IPS-18c (cell line): ENCODE data around the gene TMOD2.
"Not testable (repeated sequence)": the region's sequence is repeated elsewhere in the genome, so short reads cannot be mapped to it uniquely, and the experiment has no call there.

ENCODE experiments used
- H3K4me3 ChIP-seq: 2 replicates; pipeline ENCODE4 v1.7.0; 2013; ENCODE audit warnings: low read depth, mild to moderate bottlenecking, low read length, moderate library complexity; ENCODE audit not compliant: insufficient read depth
- H3K9me3 ChIP-seq: one replicate; pipeline ENCODE4 v1.6.1; 2013; ENCODE audit warnings: mild to moderate bottlenecking, low read length, moderate library complexity; ENCODE audit not compliant: control insufficient read depth, insufficient read depth

TMOD2 gene

DNA sequence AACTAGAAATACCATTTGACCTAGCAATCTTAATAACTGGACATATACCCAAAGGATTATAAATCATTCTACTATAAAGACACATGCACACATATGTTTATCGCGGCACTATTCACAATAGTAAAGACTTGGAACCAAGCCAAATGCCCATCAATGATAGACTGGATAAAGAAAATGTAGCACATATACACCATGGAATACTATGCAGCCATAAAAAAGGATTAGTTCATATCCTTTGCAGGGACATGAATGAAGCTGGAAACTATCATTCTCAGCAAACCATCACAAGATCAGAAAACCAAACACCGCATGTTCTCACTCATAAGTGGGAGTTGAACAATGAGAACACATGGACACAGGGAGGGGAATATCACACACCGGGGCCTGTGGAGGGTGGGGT is 41.1 kb downstream of the TMOD2 start:
- not testable (repeated sequence) for H3K4me3 ChIP-seq, H3K9me3 ChIP-seq

DNA sequence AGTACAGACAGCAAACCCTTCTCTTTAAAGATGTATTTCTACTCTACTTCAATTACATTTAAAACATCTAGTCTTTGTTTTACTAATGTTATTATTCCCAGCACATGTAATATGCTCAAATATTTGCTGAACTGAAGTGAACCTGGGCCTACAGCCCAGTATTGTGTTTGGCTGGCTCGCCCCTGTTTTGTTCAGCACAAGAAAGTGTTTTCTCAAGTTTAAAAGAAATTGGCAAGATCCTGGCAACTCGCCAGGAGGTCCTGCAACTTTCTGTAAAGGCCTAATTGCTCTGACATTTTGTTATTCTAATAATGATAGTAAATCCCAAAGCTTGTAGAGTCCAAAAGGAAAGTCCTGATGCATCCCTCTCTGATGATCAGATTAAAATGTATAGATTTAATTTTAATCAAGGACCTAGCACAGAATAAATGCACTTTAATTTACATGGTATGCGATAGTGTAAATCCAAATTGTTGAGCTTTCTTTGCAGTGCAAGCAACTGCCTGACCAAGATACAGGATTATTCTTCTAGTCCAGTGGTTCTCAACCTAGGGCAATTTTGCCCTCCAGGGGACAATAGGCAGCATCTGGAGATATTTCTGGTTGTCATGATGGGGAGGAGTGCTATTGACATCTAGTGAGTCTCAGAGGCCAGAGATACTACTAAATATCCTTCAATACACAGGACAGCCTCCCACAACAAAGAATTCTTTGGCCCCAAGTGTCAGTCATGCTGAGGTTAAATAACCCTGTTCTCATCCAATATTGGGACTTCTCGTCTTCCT is 42.3 kb downstream of the TMOD2 start:
- H3K4me3 ChIP-seq, result no peak overlapping the region
- no peaks in the 10 kb centered on the region for H3K9me3 ChIP-seq

DNA sequence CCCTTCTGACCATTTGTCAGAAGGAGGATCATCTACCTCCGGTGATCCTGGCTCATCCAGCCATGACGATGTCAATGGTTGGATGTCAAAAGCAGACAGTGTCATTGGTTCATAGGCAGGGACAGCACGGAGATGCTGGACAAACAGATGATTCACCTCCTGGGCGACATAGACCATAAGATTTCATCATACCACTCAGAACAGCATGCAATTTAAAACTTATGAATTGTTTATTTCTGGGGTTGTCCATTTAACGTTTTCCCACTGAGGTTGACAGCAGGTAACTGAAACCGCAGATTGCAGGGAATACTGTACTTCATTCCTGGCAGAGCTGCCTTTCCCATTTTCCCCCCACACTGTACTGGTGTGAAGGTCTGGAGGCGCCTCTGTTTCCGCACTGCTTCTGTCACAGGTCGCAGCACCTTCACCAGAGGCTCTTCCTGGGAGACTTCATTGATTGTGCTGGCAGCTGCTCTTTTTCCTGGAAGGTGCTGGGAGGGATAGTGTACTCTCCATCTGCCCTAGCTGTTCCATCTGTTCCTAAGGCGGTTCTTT is 45.5 kb downstream of the TMOD2 start:
- Histone ChIP-seq H3K4me3 (no peak overlapping the region), H3K9me3 (no peaks in the 10 kb centered on the region)

DNA sequence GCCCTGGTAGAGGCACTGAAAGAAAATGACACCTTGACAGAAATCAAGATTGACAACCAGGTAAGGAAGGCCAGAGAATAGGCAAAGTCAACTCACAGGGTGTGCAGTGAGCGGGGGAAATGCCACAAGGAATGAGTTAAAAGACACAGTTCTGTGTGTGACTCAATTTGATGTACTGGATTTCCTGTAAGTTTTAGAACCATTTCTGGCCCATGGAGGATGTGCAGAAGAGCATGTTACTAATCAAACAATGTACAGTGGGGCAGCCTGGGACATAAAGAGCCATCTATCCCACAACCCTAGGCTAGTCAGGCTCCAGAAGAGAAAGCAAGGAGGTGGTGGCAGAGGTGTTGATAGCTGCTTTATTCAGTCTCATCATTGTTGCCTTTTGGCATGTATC is 46.9 kb downstream of the TMOD2 start:
- no peak overlapping the region for H3K4me3 ChIP-seq
- no peaks in the 10 kb centered on the region for H3K9me3 ChIP-seq

GRCh38 chr15:51799282-51800252 is 48.2 kb downstream of the TMOD2 start:
- H3K4me3 ChIP-seq, result no peak overlapping the region
- H3K9me3 ChIP-seq, result no peaks in the 10 kb centered on the region

GRCh38 chr15:51801391-51801835 is 50.0 kb downstream of the TMOD2 start:
- H3K4me3 ChIP-seq, result no peak overlapping the region

DNA sequence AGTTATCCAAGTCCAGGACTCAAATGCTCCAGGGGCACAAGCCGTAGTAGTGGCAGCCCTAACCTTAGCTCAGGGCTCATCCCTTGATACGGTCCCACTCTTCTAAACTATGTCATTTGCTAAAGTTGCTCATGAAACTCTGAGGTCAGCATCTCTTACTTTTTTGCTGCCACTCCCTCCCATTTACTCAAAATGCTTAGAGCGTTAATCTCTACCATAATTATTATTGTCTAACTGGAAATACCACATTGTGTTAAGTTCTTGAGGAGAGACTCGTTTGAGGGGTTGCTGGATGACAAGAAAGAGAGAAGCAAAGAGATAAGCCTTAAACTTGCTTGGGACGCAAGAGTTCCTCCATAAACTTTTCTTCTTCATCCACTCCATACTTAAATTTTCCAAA is 51.2 kb downstream of the TMOD2 start:
- Histone ChIP-seq H3K4me3 (no peak overlapping the region), H3K9me3 (no peaks in the 10 kb centered on the region)

More at GRCh38 chr15:51801391-51801835, 50.0 kb downstream of the TMOD2 start:
- H3K9me3 ChIP-seq, result no peaks in the 10 kb centered on the region

GRCh38 chr15:51803965-51804364 is 52.6 kb downstream of the TMOD2 start:
- no peak overlapping the region for H3K4me3 ChIP-seq
- H3K9me3 ChIP-seq, result no peaks in the 10 kb centered on the region

- no peak overlapping the region for H3K4me3 ChIP-seq
- no peaks in the 10 kb centered on the region for H3K9me3 ChIP-seq
Measured at GRCh38 chr15:51806123-51806522, 54.7 kb downstream of the TMOD2 start.

DNA sequence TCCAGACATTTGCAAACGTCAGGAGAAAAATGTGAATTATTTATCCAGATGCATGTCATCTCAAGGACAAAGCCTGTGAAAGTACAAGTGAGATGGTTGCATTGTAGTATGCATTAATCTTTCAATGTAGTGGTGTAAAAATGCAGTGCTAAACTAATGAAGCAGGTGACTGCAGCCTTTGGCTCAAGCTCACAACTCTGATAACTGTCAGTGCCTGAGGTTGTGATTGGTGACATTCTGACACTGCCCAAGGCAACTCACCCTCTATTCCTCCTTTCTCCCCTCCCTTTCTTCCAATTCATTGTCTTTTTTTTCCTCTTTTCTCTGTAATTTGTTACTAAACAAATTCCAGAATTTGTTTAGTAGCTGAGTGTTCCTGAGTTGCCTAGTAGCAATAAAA is 58.1 kb downstream of the TMOD2 start:
- H3K4me3 ChIP-seq, result no peak overlapping the region

DNA sequence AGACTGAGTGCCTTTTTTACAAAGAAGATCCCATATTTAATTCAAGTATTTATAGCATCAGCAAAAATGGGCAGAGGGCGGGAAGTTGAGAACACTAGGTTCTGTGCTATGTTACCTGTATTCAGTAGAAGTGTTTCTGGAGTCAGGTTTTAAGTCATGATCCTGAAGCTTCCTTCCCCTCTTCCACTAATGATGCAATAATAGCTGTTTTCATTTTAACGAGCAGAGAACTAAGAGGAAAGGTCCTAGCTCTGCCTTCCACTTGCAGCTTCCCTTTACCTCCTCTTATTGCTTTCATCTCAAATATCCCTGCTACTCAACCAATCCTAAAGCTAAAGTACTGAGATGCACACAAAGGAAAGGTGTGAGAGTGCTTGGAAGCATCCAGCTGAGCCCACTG is 61.2 kb downstream of the TMOD2 start:
- Histone ChIP-seq H3K4me3 (no peak overlapping the region), H3K9me3 (no peaks in the 10 kb centered on the region)

More for the DNA sequence above, 58.1 kb downstream of the TMOD2 start:
- H3K9me3 ChIP-seq, result no peaks in the 10 kb centered on the region

- no peaks in the 10 kb centered on the region for H3K9me3 ChIP-seq
- H3K4me3 ChIP-seq, result no peak overlapping the region
Measured at GRCh38 chr15:51814606-51815005, 63.2 kb downstream of the TMOD2 start.

DNA sequence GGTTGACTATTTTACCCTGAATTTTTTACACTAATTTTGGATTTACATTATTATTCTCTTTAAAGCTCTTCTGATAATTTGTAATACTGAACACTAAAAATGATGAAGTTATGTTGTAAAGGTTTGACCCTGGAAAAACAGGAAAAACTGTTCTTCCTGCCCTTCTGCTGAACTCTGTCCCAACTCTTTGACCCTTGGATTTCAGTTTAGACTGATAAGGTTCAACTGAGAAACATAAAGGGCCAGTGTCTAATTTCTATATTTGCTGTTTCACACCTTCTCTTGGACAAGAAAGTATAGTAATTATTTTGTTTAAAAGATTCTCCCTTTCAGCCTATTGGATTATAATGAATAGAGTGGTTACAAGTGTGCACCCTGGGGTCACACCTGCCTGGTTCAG is 65.2 kb downstream of the TMOD2 start:
- Histone ChIP-seq H3K4me3 (no peak overlapping the region), H3K9me3 (no peaks in the 10 kb centered on the region)

DNA sequence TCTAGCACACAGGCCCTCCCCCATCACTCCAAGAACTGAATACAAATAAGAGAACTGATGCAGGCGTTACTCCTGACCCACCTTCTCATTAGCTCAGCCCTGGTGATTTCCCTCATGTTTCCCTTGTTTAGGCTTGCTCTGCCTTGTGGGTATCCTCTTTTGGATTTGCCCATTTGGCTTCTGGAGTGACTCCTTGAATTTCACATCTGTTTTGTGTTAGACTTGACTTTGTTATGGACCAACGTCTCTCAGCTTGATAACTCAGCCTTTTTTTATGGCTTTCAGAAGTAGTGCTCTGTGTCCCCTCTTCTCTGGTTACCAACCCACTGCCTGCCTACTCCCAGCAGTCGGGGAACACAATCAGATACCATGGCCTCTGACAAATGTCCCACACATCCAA is 66.8 kb downstream of the TMOD2 start:
- Histone ChIP-seq H3K4me3 (no peak overlapping the region), H3K9me3 (no peaks in the 10 kb centered on the region)

DNA sequence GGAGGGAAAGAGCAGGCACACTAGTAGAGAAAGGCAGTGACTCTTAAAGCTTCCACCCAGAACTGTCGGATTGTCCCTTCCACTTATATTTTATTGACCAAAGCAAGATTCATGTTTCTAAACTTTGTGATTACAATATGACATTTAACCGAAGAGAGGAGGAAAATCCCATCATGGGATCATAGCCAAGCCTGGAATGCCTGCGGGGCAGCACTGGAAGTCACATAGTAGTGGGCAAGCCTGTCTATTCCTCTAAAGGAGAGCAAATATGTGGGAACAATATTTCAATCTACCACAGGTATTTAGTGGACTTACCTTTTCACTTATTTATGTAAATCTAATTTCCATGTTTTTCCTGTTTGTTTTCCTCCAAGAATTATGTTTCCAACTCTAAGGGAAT is 74.3 kb downstream of the TMOD2 start:
- H3K4me3 ChIP-seq, result no peak overlapping the region

DNA sequence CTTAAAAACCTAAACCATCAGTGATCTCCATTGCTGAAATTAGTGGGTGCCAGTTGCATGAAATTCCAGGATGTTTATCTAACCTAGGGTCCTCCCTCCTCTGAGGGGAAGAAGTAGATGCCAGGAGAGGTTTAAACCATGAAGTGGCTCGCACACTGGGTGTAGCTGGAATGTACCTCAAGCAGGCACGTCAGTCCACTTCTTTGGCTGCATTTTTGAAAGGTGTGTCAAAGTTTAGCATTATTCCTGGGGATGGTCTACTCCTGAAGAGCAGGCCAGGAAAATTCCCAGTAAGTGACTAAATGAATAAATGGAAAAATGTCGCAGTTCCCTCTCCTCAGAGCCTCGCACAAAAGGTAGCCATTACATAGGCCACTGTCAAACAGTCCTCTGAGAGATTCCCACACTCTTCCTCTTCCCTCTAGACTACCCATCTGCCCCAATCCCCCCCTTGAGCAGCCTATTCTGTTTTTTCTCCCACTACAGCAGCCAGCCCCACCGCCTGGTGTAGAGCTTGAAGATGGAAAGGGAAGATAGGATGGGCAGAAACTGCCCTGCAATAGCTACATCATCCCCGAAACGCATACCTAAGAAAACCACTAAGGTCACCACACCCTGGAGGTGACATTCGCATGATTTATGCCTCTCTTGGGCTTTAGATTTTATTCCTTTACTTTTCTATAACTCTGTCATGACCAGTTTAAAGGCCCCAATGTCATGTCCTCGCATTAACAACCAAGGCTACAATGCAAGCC is 77.4 kb downstream of the TMOD2 start:
- Histone ChIP-seq H3K4me3 (no peak overlapping the region), H3K9me3 (no peaks in the 10 kb centered on the region)

More for the DNA sequence above, 74.3 kb downstream of the TMOD2 start:
- no peaks in the 10 kb centered on the region for H3K9me3 ChIP-seq
